ENCODE measurements around the gene ZC3H15.

- TF ChIP-seq, protein P1, sequence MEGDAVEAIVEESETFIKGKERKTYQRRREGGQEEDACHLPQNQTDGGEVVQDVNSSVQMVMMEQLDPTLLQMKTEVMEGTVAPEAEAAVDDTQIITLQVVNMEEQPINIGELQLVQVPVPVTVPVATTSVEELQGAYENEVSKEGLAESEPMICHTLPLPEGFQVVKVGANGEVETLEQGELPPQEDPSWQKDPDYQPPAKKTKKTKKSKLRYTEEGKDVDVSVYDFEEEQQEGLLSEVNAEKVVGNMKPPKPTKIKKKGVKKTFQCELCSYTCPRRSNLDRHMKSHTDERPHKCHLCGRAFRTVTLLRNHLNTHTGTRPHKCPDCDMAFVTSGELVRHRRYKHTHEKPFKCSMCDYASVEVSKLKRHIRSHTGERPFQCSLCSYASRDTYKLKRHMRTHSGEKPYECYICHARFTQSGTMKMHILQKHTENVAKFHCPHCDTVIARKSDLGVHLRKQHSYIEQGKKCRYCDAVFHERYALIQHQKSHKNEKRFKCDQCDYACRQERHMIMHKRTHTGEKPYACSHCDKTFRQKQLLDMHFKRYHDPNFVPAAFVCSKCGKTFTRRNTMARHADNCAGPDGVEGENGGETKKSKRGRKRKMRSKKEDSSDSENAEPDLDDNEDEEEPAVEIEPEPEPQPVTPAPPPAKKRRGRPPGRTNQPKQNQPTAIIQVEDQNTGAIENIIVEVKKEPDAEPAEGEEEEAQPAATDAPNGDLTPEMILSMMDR (IDR thresholded peaks at IDR 0.05), result no peak
- TF ChIP-seq JUN (IDR thresholded peaks at IDR 0.05), result no peak
- no peak for TF ChIP-seq POLR2A (IDR thresholded peaks at IDR 0.05; ENCODE audit: low read length)
- no peak for TF ChIP-seq PBX3 (IDR thresholded peaks at IDR 0.05)
These were observed 537 bp upstream of the ZC3H15 start for GRCh38 chr2:186485576-186485870.

Measured in A549 (cell line).